ENCODE measurements around the gene PPIL3.
A peak's percentile ranks its signal among the peaks of the same experiment; 100 is the strongest.
"Not testable (repeated sequence)": the region's sequence is repeated elsewhere in the genome, so short reads cannot be mapped to it uniquely, and the experiment has no call there.

PPIL3 gene

GRCh38 chr2:200888704-200889625 is at the start of gene PPIL3, which contains the start of gene NIF3L1:
PPIL3 (minus strand) TSS chr2:200889077; CDS start chr2:200887615, 1,462 bp downstream.
NIF3L1 (plus strand) TSS chr2:200889371; CDS start chr2:200891944, 2,573 bp downstream.
- peak; percentile 88 for DNase-seq

GRCh38 chr2:200930947-200931626 is 42.2 kb upstream of the PPIL3 start:
- no peak for DNase-seq

- no peak for DNase-seq
Observed at GRCh38 chr2:200929334-200930249, 40.7 kb upstream of the PPIL3 start.

GRCh38 chr2:200922439-200922838 is 33.6 kb upstream of the PPIL3 start:
- DNase-seq: no peak

GRCh38 chr2:200913654-200914053 is 24.8 kb upstream of the PPIL3 start:
- DNase-seq: no peak

GRCh38 chr2:200909958-200910357 is 21.1 kb upstream of the PPIL3 start:
- no peak for DNase-seq

- no peak for DNase-seq
Observed at GRCh38 chr2:200905618-200906296, 16.9 kb upstream of the PPIL3 start.

GRCh38 chr2:200901459-200902072 is 12.7 kb upstream of the PPIL3 start:
- DNase-seq: peak; percentile 68

- DNase-seq: no peak
Observed at GRCh38 chr2:200899482-200899881, 10.6 kb upstream of the PPIL3 start.

- DNase-seq: not testable (repeated sequence)
Observed at GRCh38 chr2:200881715-200882249, 7.1 kb downstream of the PPIL3 start.

- no peak for DNase-seq
Observed at GRCh38 chr2:200878289-200878880, 10.5 kb downstream of the PPIL3 start.

GRCh38 chr2:200877443-200877842 is 11.4 kb downstream of the PPIL3 start:
- DNase-seq: no peak

- DNase-seq: no peak
Observed at GRCh38 chr2:200873560-200873959, 15.3 kb downstream of the PPIL3 start.

- no peak for DNase-seq
Observed at GRCh38 chr2:200871151-200871550, 17.7 kb downstream of the PPIL3 start.

- DNase-seq: no peak
Observed at GRCh38 chr2:200869014-200869413, 19.9 kb downstream of the PPIL3 start.

GRCh38 chr2:200864176-200865034 is 24.5 kb downstream of the PPIL3 start, which contains the start of gene CLK1:
CLK1 (minus strand) TSS chr2:200864658; CDS start chr2:200861862, 2,796 bp downstream.
- peak; percentile 71 for DNase-seq

GRCh38 chr2:200863782-200864175 is 25.1 kb downstream of the PPIL3 start:
- no peak for DNase-seq

GRCh38 chr2:200862532-200863000 is 26.3 kb downstream of the PPIL3 start:
- no peak for DNase-seq

- DNase-seq: no peak
Observed at GRCh38 chr2:200861617-200862155, 27.2 kb downstream of the PPIL3 start.

All from NCI-H2081 treated with DMSO at 0.1 percent for 48 hours (cell line).